ENCODE measurements around the gene GNAO1.

Gene GNAO1

DNA sequence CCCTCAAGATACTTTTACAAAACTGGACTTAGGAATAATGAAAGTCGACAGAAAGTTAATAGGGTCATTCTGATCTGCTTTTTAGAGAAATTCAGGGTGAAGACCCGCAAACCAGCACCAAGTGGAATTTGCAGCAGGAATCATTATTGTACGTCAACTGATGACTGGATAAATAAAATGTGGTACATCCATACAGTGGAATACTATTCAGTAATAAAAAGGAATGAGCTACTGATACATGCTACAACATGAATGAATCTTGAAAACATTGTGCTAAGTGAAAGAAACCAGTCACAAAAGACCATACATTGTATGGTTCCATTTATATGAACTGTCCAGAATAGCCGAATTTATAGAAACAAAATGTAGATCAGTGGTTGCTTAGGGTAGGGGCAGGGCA is 83.1 kb downstream of the GNAO1 start:
- CTCF ChIA-PET: interaction anchor here (1.2 to 1.5 kb wide), 2 partner anchors 9 to 10 kb away, joined by 5 read pairs; no protein-coding TSS in a partner anchor
- DNase-seq (ENCODE audit: extremely low spot score): no peak
- TF ChIP-seq, protein P1, sequence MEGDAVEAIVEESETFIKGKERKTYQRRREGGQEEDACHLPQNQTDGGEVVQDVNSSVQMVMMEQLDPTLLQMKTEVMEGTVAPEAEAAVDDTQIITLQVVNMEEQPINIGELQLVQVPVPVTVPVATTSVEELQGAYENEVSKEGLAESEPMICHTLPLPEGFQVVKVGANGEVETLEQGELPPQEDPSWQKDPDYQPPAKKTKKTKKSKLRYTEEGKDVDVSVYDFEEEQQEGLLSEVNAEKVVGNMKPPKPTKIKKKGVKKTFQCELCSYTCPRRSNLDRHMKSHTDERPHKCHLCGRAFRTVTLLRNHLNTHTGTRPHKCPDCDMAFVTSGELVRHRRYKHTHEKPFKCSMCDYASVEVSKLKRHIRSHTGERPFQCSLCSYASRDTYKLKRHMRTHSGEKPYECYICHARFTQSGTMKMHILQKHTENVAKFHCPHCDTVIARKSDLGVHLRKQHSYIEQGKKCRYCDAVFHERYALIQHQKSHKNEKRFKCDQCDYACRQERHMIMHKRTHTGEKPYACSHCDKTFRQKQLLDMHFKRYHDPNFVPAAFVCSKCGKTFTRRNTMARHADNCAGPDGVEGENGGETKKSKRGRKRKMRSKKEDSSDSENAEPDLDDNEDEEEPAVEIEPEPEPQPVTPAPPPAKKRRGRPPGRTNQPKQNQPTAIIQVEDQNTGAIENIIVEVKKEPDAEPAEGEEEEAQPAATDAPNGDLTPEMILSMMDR (IDR thresholded peaks at IDR 0.05; ENCODE audit: control extremely low read depth, extremely low read depth, low read depth, missing control alignments): no peak
- POLR2A ChIA-PET: no interaction called here

DNA sequence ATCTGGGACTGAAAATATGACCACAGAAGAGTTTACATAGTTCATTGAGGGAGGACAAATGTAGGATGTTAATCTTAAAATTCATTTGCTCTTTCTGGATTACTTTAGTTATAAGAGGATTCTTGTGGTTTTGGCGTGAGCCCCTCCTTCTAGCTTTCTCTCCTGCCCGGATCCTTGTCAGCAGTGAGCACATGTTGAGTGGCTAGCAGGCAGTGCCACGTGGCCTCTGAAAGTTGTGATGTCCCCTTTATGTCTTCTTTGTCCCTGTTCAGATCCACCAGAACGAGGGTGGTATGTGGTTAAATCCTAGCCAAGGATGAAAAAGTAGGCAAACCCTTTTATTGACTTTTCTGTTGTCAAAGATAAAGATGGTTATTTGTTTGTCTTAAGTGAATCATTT is 83.8 kb downstream of the GNAO1 start:
- TF ChIP-seq, protein P1 (IDR thresholded peaks at IDR 0.05; ENCODE audit: control extremely low read depth, extremely low read depth, low read depth, missing control alignments): no peak
- ChIA-PET POLR2A (no interaction called here), CTCF (no interaction called here)
- no peak for DNase-seq (ENCODE audit: extremely low spot score)

DNA sequence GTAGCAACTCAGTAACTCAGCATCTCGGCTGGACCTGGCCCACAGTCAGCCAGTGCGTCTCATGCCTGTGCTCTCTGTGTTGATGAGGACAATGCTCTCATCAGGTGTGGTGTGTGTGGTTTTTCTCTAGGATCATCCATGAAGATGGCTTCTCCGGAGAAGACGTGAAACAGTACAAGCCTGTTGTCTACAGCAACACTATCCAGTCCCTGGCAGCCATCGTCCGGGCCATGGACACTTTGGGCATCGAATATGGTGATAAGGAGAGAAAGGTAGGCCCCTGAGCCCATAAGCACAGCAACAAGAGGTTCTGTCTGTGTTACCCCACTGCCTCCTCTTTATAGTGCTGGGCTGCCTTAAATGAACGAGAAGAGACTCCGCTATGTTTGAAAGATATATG is 84.5 kb downstream of the GNAO1 start:
- POLR2A ChIA-PET: no interaction called here
- CTCF ChIA-PET: no interaction called here
- TF ChIP-seq, protein P1 (IDR thresholded peaks at IDR 0.05; ENCODE audit: control extremely low read depth, extremely low read depth, low read depth, missing control alignments): no peak
- DNase-seq (ENCODE audit: extremely low spot score): no peak

DNA sequence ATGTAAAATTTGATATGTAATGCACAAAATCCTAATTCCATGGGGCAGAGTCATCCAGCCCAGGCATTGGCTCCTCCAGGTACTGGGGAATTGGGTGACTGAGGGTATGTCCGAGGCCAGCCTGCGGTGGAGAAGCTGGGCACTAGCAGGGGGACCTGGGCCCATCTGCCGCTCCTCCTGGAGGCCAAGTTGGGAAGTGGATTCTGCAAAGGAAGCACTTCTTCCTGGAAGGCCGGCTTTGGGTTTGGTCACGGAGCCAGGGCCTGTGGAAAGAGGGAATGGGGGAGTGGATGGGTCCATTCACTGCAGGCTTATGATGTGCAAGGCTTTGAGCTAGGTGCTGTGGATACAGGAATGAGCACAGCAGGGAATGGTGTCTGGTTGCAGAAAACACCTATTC is 85.8 kb downstream of the GNAO1 start:
- no peak for DNase-seq (ENCODE audit: extremely low spot score)
- POLR2A ChIA-PET: no interaction called here
- CTCF ChIA-PET: no interaction called here
- TF ChIP-seq, protein P1 (IDR thresholded peaks at IDR 0.05; ENCODE audit: control extremely low read depth, extremely low read depth, low read depth, missing control alignments): no peak

DNA sequence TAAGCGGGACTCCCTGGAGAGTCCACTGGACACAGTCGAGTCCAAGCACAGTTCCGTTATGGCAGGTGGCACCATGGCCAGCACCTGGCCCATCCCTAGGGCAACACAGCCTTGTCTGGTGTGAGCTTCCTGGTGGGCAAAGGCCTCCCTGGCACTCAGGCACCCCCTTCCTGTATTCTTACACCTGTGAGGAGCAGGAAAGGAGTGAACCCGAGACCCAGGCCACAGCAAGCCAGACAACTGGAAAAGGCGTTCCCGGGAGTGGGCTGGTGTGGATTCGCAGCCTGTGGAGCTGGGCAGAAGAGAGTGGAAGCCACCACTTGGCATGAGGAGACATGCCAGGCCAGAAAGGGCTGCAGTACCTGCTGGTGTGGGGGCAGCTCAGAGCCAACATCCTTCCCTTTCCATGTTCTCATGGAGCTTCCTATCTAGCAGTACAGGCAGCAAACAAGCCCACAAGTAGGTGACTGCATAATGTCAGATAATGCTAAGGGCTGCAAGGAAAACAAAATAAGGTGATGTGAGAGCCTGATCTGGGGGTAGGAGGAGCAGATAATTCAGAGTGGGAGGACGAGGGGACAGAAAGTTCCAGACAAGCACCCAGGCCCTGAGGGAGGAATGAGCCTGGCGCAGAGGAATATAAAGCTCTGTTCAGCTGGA is 87.0 kb downstream of the GNAO1 start:
- DNase-seq (ENCODE audit: extremely low spot score): no peak
- ChIA-PET CTCF (interaction anchor here (0.7 to 1.9 kb wide), 4 partner anchors 9 to 26 kb away, joined by 3 to 6 read pairs (median 4); no protein-coding TSS in a partner anchor), POLR2A (no interaction called here)
- TF ChIP-seq, protein P1 (IDR thresholded peaks at IDR 0.05; ENCODE audit: control extremely low read depth, extremely low read depth, low read depth, missing control alignments): no peak

DNA sequence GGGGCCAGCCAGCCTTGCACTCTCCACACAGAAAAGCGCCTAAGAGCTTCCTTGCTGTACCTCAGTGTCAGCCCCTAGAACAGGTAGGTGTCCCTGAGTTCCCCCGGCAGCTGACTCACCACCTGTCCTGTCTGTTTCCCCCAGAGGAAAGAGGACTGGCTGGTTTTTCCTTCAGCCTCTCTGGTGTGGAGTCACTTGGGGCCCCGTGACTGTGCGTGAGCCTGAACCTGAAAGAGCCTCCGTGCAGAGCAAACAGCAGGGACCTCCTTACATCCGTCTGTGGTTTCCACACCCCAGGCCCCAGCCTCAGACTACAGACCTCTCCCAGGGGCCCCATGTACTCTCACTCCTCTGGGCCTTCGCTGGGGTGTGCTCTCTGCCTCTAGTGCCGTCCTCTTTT is 87.8 kb downstream of the GNAO1 start:
- POLR2A ChIA-PET: no interaction called here
- no peak for DNase-seq (ENCODE audit: extremely low spot score)
- CTCF ChIA-PET: interaction anchor here (1.4 to 1.9 kb wide), 3 partner anchors 10 to 40 kb away, joined by 4 to 6 read pairs (median 6); no protein-coding TSS in a partner anchor
- TF ChIP-seq, protein P1 (IDR thresholded peaks at IDR 0.05; ENCODE audit: control extremely low read depth, extremely low read depth, low read depth, missing control alignments): no peak
